Natural killer cell (primary cell): ENCODE measurements around the gene MAD1L1. TPM values are rescaled to one million over a fixed set of nuclear protein-coding genes. Genes with fewer than 3 reads are reported as not detected.
"Not testable (repeated sequence)": the region's sequence is repeated elsewhere in the genome, so short reads cannot be mapped to it uniquely, and the experiment has no call there.

Experiments
- ATAC-seq, 3 donors: fragments of 150-1000 bp in 2 of 3; fragments of 200-7000 bp in 1 of 3; cut with Tn5 transposase; 1 replicate in 1 of 3; 2 replicates in 2 of 3; pipeline ENCODE4 v1.10.0; 2021; ENCODE audit warnings: mild to moderate bottlenecking in 2 of 3, moderate library complexity in 2 of 3
- DNase-seq, 2 donors: peaks; one replicate each; pipeline versions ENCODE4 v3.0.0 to v3.0.0-alpha.2; 2013 to 2021; ENCODE audit warnings: mixed read lengths in 1 of 2
- H3K27ac ChIP-seq: one replicate; pipeline ENCODE4 v1.5.1; 2013; ENCODE audit warnings: mild to moderate bottlenecking, low read length
- H3K27me3 ChIP-seq: one replicate; pipeline ENCODE4 v1.6.1; 2013; ENCODE audit warnings: low read length; ENCODE audit not compliant: control insufficient read depth, insufficient read depth
- H3K36me3 ChIP-seq: one replicate; pipeline ENCODE4 v1.6.1; 2013; ENCODE audit warnings: low read length; ENCODE audit not compliant: control insufficient read depth, insufficient read depth
- H3K4me1 ChIP-seq: one replicate; pipeline ENCODE4 v1.6.1; 2013; ENCODE audit warnings: low read length; ENCODE audit not compliant: control insufficient read depth, insufficient read depth
- H3K4me3 ChIP-seq: one replicate; pipeline ENCODE4 v1.5.1; 2013; ENCODE audit warnings: low read length
- H3K9me3 ChIP-seq: one replicate; pipeline ENCODE4 v1.6.1; 2013; ENCODE audit warnings: low read length; ENCODE audit not compliant: control insufficient read depth, insufficient read depth
- H3K27ac Mint-ChIP-seq, 2 donors: one replicate each; pipeline ENCODE4 v1.8.0; 2022; ENCODE audit warnings: mild to moderate bottlenecking in 2 of 2, mixed read lengths in 2 of 2, moderate library complexity in 1 of 2
- H3K27me3 Mint-ChIP-seq, 2 donors: one replicate each; pipeline ENCODE4 v1.8.0; 2022; ENCODE audit warnings: low read depth in 2 of 2, mixed read lengths in 2 of 2
- H3K36me3 Mint-ChIP-seq: one replicate; pipeline ENCODE4 v1.8.0; 2022; ENCODE audit warnings: mixed read lengths
- H3K4me1 Mint-ChIP-seq, 2 donors: one replicate each; pipeline ENCODE4 v1.8.0; 2022; ENCODE audit warnings: mixed read lengths in 2 of 2
- H3K4me3 Mint-ChIP-seq: one replicate; pipeline ENCODE4 v1.8.0; 2022; ENCODE audit warnings: mild to moderate bottlenecking, moderate library complexity, mixed read lengths
- H3K9me3 Mint-ChIP-seq, 2 donors: one replicate each; pipeline ENCODE4 v1.8.0; 2022; ENCODE audit warnings: mixed read lengths in 2 of 2
- CTCF ChIP-seq: fragments of 200-600 bp; IDR thresholded peaks from one replicate; pipeline ENCODE4 v1.8.0; 2022; ENCODE audit warnings: antibody characterized with exemption
- WGBS: methylation state at CpG from one replicate; pipeline ENCODE4 v1.1.7; 2013; ENCODE audit warnings: missing lambda C conversion rate; ENCODE audit not compliant: insufficient coverage; 5-methylcytosine and 5-hydroxymethylcytosine counted together
- intact Hi-C: fragments of 100-400 bp; cut with micrococcal nuclease; formaldehyde crosslinking; loops from one replicate; pipeline ENCODE4 v1.14.2; 2022
- total RNA-seq, 4 donors: library from RNA; stranded (reverse); fragments of 120-200 nt in 1 of 4; gene quantifications; one replicate each; pipeline versions ENCODE4 v1.2.3 to v1.2.4, GENCODE V29; 2013 to 2022

Gene MAD1L1
- total RNA-seq, 3 donors from 2014 or later (not counting 1 experiment from before 2014, with no cell fraction given), result 53.6 to 81.2 (median 77.4) TPM

GRCh38 chr7:1997537-1998076 is 235.1 kb downstream of the MAD1L1 start:
- ATAC-seq, result no peak
- TF ChIP-seq CTCF, result no peak
- 91% methylated on average over 15 of the region's 15 CpGs for WGBS
- peaks cover 10% of the 10 kb centered on the region for H3K4me1 ChIP-seq
- no peak overlapping the region for H3K27ac ChIP-seq
- no peaks in the 10 kb centered on the region for H3K9me3 ChIP-seq
- no peaks in the 10 kb centered on the region for H3K9me3 Mint-ChIP-seq
- no peak overlapping the region for H3K4me3 Mint-ChIP-seq
- H3K36me3 ChIP-seq, result no peaks in the 10 kb centered on the region
- H3K4me3 ChIP-seq, result no peak overlapping the region
- peaks cover 14 to 16% of the 10 kb centered on the region in 2 donors for H3K27me3 Mint-ChIP-seq
- no peak overlapping the region for H3K27ac Mint-ChIP-seq
- intact Hi-C loops, result no loop called here
- DNase-seq, result no peak
- no peaks in the 10 kb centered on the region for H3K27me3 ChIP-seq
- no peaks in the 10 kb centered on the region for H3K36me3 Mint-ChIP-seq
- H3K4me1 Mint-ChIP-seq, result peaks cover 18 to 22% of the 10 kb centered on the region in 2 donors

- H3K4me3 Mint-ChIP-seq, result no peak overlapping the region
- Histone ChIP-seq H3K27ac (no peak overlapping the region), H3K36me3 (no peaks in the 10 kb centered on the region), H3K4me3 (no peak overlapping the region), H3K27me3 (no peaks in the 10 kb centered on the region), H3K9me3 (no peaks in the 10 kb centered on the region), H3K4me1 (peaks cover 10% of the 10 kb centered on the region)
- DNase-seq (no peak), ATAC-seq (no peak)
- H3K27ac Mint-ChIP-seq, result no peak overlapping the region
- intact Hi-C loops, result no loop called here
- TF ChIP-seq CTCF, result no peak
- H3K9me3 Mint-ChIP-seq, result no peaks in the 10 kb centered on the region
- H3K36me3 Mint-ChIP-seq, result no peaks in the 10 kb centered on the region
- H3K27me3 Mint-ChIP-seq, result peaks cover 14 to 16% of the 10 kb centered on the region in 2 donors
- 92% methylated on average over 5 of the region's 9 CpGs for WGBS
- H3K4me1 Mint-ChIP-seq, result peaks cover 18 to 22% of the 10 kb centered on the region in 2 donors
Measured at GRCh38 chr7:1996816-1997215, 235.9 kb downstream of the MAD1L1 start.

GRCh38 chr7:1995911-1996420 is 236.8 kb downstream of the MAD1L1 start:
- H3K36me3 Mint-ChIP-seq, H3K27me3 ChIP-seq, H3K9me3 ChIP-seq, H3K27ac Mint-ChIP-seq, DNase-seq, intact Hi-C loops, H3K4me3 Mint-ChIP-seq, H3K27ac ChIP-seq, H3K4me1 ChIP-seq, H3K4me3 ChIP-seq, H3K36me3 ChIP-seq, H3K9me3 Mint-ChIP-seq, ATAC-seq: not testable (repeated sequence)
- 93% methylated on average over 24 of the region's 24 CpGs for WGBS
- H3K4me1 Mint-ChIP-seq, result peaks cover 18 to 22% of the 10 kb centered on the region in 2 donors
- H3K27me3 Mint-ChIP-seq, result peaks cover 14 to 16% of the 10 kb centered on the region in 2 donors

GRCh38 chr7:1995426-1995825 is 237.3 kb downstream of the MAD1L1 start:
- no peak for TF ChIP-seq CTCF
- no peaks in the 10 kb centered on the region for H3K27me3 ChIP-seq
- intact Hi-C loops, result no loop called here
- H3K4me1 ChIP-seq, result peaks cover 5% of the 10 kb centered on the region
- Mint-ChIP-seq H3K27me3 (peaks cover 12 to 13% of the 10 kb centered on the region in 2 donors), H3K4me3 (no peak overlapping the region), H3K4me1 (peaks cover 14 to 16% of the 10 kb centered on the region in 2 donors), H3K36me3 (no peaks in the 10 kb centered on the region), H3K9me3 (no peaks in the 10 kb centered on the region), H3K27ac (no peak overlapping the region)
- H3K36me3 ChIP-seq, result no peaks in the 10 kb centered on the region
- H3K9me3 ChIP-seq, result no peaks in the 10 kb centered on the region
- H3K27ac ChIP-seq, result no peak overlapping the region
- ATAC-seq, result no peak
- no peak for DNase-seq
- 88% methylated on average over 11 of the region's 11 CpGs for WGBS
- no peak overlapping the region for H3K4me3 ChIP-seq
